ENCODE measurements around the gene PITX3.

Gene PITX3

GRCh38 chr10:102241444-102242117, at the start of gene PITX3:
PITX3 (minus strand) TSS chr10:102241512; CDS start chr10:102232080, 9,432 bp downstream.
- no peak for DNase-seq (ENCODE audit: low read depth)

GRCh38 chr10:102289840-102290239, 48.5 kb upstream of the PITX3 start:
- no peak for DNase-seq (ENCODE audit: low read depth)

- no peak for DNase-seq (ENCODE audit: low read depth)
Observed at GRCh38 chr10:102289356-102289755, 48.0 kb upstream of the PITX3 start.

GRCh38 chr10:102287991-102288390, 46.7 kb upstream of the PITX3 start:
- no peak for DNase-seq (ENCODE audit: low read depth)

- DNase-seq (ENCODE audit: low read depth): no peak
Observed at GRCh38 chr10:102287538-102287937, 46.2 kb upstream of the PITX3 start.

GRCh38 chr10:102286216-102286615, 44.9 kb upstream of the PITX3 start:
- DNase-seq (ENCODE audit: low read depth): no peak

- no peak for DNase-seq (ENCODE audit: low read depth)
Observed at GRCh38 chr10:102285133-102285532, 43.8 kb upstream of the PITX3 start.

- DNase-seq (ENCODE audit: low read depth): no peak
Observed at GRCh38 chr10:102284531-102284930, 43.2 kb upstream of the PITX3 start.

- DNase-seq (ENCODE audit: low read depth): no peak
Observed at GRCh38 chr10:102283890-102284289, 42.6 kb upstream of the PITX3 start.

GRCh38 chr10:102283488-102283887, 42.2 kb upstream of the PITX3 start:
- no peak for DNase-seq (ENCODE audit: low read depth)

GRCh38 chr10:102281102-102281487, 39.8 kb upstream of the PITX3 start:
- no peak for DNase-seq (ENCODE audit: low read depth)

GRCh38 chr10:102280397-102281101, 39.2 kb upstream of the PITX3 start:
- no peak for DNase-seq (ENCODE audit: low read depth)

GRCh38 chr10:102279104-102279503, 37.8 kb upstream of the PITX3 start:
- DNase-seq (ENCODE audit: low read depth): no peak

- DNase-seq (ENCODE audit: low read depth): no peak
Observed at GRCh38 chr10:102275343-102275742, 34.0 kb upstream of the PITX3 start.

- no peak for DNase-seq (ENCODE audit: low read depth)
Observed at GRCh38 chr10:102274062-102274461, 32.8 kb upstream of the PITX3 start.

GRCh38 chr10:102269017-102269416, 27.7 kb upstream of the PITX3 start:
- no peak for DNase-seq (ENCODE audit: low read depth)

GRCh38 chr10:102268375-102268888, 27.1 kb upstream of the PITX3 start:
- no peak for DNase-seq (ENCODE audit: low read depth)

GRCh38 chr10:102267748-102268147, 26.4 kb upstream of the PITX3 start:
- no peak for DNase-seq (ENCODE audit: low read depth)

- no peak for DNase-seq (ENCODE audit: low read depth)
Observed at GRCh38 chr10:102266670-102267069, 25.4 kb upstream of the PITX3 start.

- no peak for DNase-seq (ENCODE audit: low read depth)
Observed at GRCh38 chr10:102264371-102264770, 23.1 kb upstream of the PITX3 start.

- DNase-seq (ENCODE audit: low read depth): no peak
Observed at GRCh38 chr10:102262744-102263370, 21.5 kb upstream of the PITX3 start.

GRCh38 chr10:102261842-102262241, 20.5 kb upstream of the PITX3 start:
- no peak for DNase-seq (ENCODE audit: low read depth)

GRCh38 chr10:102261196-102261595, 19.9 kb upstream of the PITX3 start:
- no peak for DNase-seq (ENCODE audit: low read depth)

Measured in HS-27A (cell line).